Liver (tissue), 9 donors: ENCODE data around the gene CST7. TPM values are rescaled to one million over a fixed set of nuclear protein-coding genes. Genes with fewer than 3 reads are reported as not detected.

Experiments used
- DNase-seq: peaks from one replicate; pipeline ENCODE4 v3.0.0-alpha.2; 2017; ENCODE audit warnings: low spot score
- H3K27ac ChIP-seq, 2 donors: one replicate each; pipeline ENCODE4 v1.7.0; 2013; ENCODE audit warnings: inconsistent platforms in 2 of 2, low read length in 2 of 2, control low read depth in 1 of 2, low read depth in 1 of 2, mild to moderate bottlenecking in 1 of 2
- H3K27me3 ChIP-seq, 4 donors: one replicate each; pipeline versions ENCODE4 v1.6.1 to v1.7.0; 2013; ENCODE audit warnings: low read length in 3 of 4, inconsistent platforms in 1 of 4, mild to moderate bottlenecking in 1 of 4, moderate library complexity in 1 of 4; ENCODE audit not compliant: control insufficient read depth in 4 of 4, insufficient read depth in 4 of 4
- H3K36me3 ChIP-seq, 4 donors: one replicate each; pipeline versions ENCODE4 v1.6.1 to v1.7.0; 2013; ENCODE audit warnings: low read length in 3 of 4, mild to moderate bottlenecking in 3 of 4, low read depth in 1 of 4, moderate library complexity in 1 of 4; ENCODE audit not compliant: control insufficient read depth in 4 of 4, insufficient read depth in 3 of 4
- H3K4me1 ChIP-seq, 4 donors: one replicate each; pipeline versions ENCODE4 v1.6.1 to v1.7.0; 2013; ENCODE audit warnings: low read length in 3 of 4, mild to moderate bottlenecking in 3 of 4, moderate library complexity in 1 of 4; ENCODE audit not compliant: control insufficient read depth in 4 of 4, insufficient read depth in 4 of 4
- H3K4me3 ChIP-seq, 3 donors: one replicate each; pipeline versions ENCODE4 v1.6.1 to v1.7.0; 2013; ENCODE audit warnings: low read length in 3 of 3, control low read depth in 1 of 3, low read depth in 1 of 3, mild to moderate bottlenecking in 1 of 3
- H3K9ac ChIP-seq, 2 donors: one replicate each; pipeline ENCODE4 v1.7.0; 2013; ENCODE audit warnings: low read length in 2 of 2, mild to moderate bottlenecking in 2 of 2, moderate library complexity in 2 of 2, control low read depth in 1 of 2, low read depth in 1 of 2
- H3K9me3 ChIP-seq, 4 donors: one replicate each; pipeline versions ENCODE4 v1.6.1 to v1.7.0; 2013; ENCODE audit warnings: low read length in 3 of 4; ENCODE audit not compliant: control insufficient read depth in 4 of 4
- ATF3 ChIP-seq: IDR thresholded peaks from 2 replicates; pipeline ENCODE4 v1.6.1; 2016; ENCODE audit warnings: antibody characterized with exemption
- CTCF ChIP-seq: fragments of 150-350 bp; IDR thresholded peaks from 2 replicates; pipeline ENCODE4 v1.5.1; 2017; ENCODE audit warnings: improper control_type of control experiment, low read depth, low read length; ENCODE audit not compliant: missing input control
- EGR1 ChIP-seq, 2 donors: IDR thresholded peaks; 2 replicates each; pipeline ENCODE4 v1.6.1; 2016 to 2018; ENCODE audit warnings: antibody characterized with exemption in 2 of 2, low read depth in 2 of 2
- FOXA1 ChIP-seq: IDR thresholded peaks from 2 replicates; pipeline ENCODE4 v1.6.1; 2016; ENCODE audit warnings: antibody characterized with exemption
- FOXA2 ChIP-seq: IDR thresholded peaks from 2 replicates; pipeline ENCODE4 v1.6.1; 2016; ENCODE audit warnings: antibody characterized with exemption
- HNF4G ChIP-seq: IDR thresholded peaks from 2 replicates; pipeline ENCODE4 v1.6.1; 2016; ENCODE audit warnings: antibody characterized with exemption
- JUND ChIP-seq, 2 donors: IDR thresholded peaks; 2 replicates each; pipeline ENCODE4 v1.6.1; 2016; ENCODE audit warnings: antibody characterized with exemption in 2 of 2
- NR2F2 ChIP-seq: IDR thresholded peaks from 2 replicates; pipeline ENCODE4 v1.6.1; 2016; ENCODE audit warnings: antibody characterized with exemption
- RAD21 ChIP-seq, 2 donors: IDR thresholded peaks; 2 replicates each; pipeline ENCODE4 v1.6.1; 2016; ENCODE audit warnings: antibody characterized with exemption in 2 of 2, mild to moderate bottlenecking in 2 of 2
- SP1 ChIP-seq: IDR thresholded peaks from 2 replicates; pipeline ENCODE4 v1.6.1; 2018; ENCODE audit warnings: antibody characterized with exemption, mild to moderate bottlenecking
- YY1 ChIP-seq: IDR thresholded peaks from 2 replicates; pipeline ENCODE4 v1.6.1; 2016; ENCODE audit warnings: antibody characterized with exemption, mild to moderate bottlenecking
- WGBS: extraction: QIAGEN DNeasy Blood & Tissue Kit; methylation state at CpG from one replicate; pipeline ENCODE4 v1.1.7; 2013; 5-methylcytosine and 5-hydroxymethylcytosine counted together
- polyA plus RNA-seq, 2 donors: library from polyadenylated mRNA; stranded (reverse) in 1 of 2; unstranded in 1 of 2; fragments of 200-250 nt in 1 of 2; fragments of >200 nt in 1 of 2; fragmentation: Nextera tagmentation in 1 of 2; extraction: Ambion mirVana in 1 of 2; gene quantifications; one replicate each; pipeline versions ENCODE4 v1.2.1 to v1.2.3, GENCODE V29; 2013 to 2015
- total RNA-seq, 2 donors: library from RNA; depleted of rRNA; stranded (reverse); fragments of >200 nt; gene quantifications; one replicate each; pipeline ENCODE4 v1.2.3, GENCODE V29; 2014
- TF ChIP-seq, protein P1 (sequence below): IDR thresholded peaks from 2 replicates; pipeline ENCODE4 v1.6.1; 2016; ENCODE audit warnings: antibody characterized with exemption, mild to moderate bottlenecking
- TF ChIP-seq, protein P2 (sequence below): IDR thresholded peaks from 2 replicates; pipeline ENCODE4 v1.6.1; 2016; ENCODE audit warnings: antibody characterized with exemption
- donor health status: healthy.
- donor health status: healthy.
- donor health status: healthy.
- donor health status: healthy.
- donor health status: healthy.

The CST7 gene
- total and polyA plus RNA-seq, 4 donors = 1.5 to 15.1 (median 2.7) TPM

GRCh38 chr20:24958506-24959385, 9.7 kb downstream of the CST7 start (continued):
- TF ChIP-seq EGR1 (IDR thresholded peaks at IDR 0.05; ENCODE audit: low read depth in 2 of 2) (no peak), FOXA1 (no peak), JUND (IDR thresholded peaks at IDR 0.05) (no peak), SP1 (no peak), NR2F2 (no peak)
- TF ChIP-seq, protein P1, sequence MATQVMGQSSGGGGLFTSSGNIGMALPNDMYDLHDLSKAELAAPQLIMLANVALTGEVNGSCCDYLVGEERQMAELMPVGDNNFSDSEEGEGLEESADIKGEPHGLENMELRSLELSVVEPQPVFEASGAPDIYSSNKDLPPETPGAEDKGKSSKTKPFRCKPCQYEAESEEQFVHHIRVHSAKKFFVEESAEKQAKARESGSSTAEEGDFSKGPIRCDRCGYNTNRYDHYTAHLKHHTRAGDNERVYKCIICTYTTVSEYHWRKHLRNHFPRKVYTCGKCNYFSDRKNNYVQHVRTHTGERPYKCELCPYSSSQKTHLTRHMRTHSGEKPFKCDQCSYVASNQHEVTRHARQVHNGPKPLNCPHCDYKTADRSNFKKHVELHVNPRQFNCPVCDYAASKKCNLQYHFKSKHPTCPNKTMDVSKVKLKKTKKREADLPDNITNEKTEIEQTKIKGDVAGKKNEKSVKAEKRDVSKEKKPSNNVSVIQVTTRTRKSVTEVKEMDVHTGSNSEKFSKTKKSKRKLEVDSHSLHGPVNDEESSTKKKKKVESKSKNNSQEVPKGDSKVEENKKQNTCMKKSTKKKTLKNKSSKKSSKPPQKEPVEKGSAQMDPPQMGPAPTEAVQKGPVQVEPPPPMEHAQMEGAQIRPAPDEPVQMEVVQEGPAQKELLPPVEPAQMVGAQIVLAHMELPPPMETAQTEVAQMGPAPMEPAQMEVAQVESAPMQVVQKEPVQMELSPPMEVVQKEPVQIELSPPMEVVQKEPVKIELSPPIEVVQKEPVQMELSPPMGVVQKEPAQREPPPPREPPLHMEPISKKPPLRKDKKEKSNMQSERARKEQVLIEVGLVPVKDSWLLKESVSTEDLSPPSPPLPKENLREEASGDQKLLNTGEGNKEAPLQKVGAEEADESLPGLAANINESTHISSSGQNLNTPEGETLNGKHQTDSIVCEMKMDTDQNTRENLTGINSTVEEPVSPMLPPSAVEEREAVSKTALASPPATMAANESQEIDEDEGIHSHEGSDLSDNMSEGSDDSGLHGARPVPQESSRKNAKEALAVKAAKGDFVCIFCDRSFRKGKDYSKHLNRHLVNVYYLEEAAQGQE = no peak

DNA sequence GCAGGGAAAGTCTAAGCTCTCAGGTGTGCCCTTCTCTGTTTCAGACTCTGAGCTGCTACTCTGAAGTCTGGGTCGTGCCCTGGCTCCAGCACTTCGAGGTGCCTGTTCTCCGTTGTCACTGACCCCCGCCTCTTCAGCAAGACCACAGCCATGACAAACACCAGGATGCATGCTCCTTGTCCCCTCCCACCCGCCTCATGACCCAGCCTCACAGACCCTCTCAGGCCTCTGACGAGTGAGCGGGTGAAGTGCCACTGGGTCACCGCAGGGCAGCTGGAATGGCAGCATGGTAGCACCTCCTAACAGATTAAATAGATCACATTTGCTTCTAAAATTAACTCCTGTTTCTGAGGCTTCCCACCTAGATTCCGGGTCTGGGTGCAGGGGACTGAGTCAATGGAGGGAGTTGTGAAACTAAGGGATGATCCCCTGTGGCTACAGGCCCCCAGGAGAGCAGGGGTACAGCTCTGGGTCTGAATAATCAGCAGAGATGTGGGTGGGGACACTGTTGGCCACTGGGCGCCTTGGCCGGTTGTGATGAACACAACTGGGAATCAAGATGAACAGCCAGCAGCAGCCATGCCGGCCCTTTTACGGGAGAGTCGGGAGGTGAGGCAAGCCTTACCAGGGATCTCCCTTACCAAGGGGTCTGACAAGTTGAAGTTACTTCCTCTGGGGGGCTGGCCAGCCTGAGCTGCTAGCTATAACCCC, 10.7 kb downstream of the CST7 start:
- Histone ChIP-seq H3K9ac (no peak overlapping the region), H3K9me3 (no peaks in the 10 kb centered on the region), H3K27ac (no peak overlapping the region), H3K36me3 (peaks cover 30 to 77% (median 72%) of the 10 kb centered on the region in 4 donors), H3K4me1 (peaks cover 0 to 2% (median 0%) of the 10 kb centered on the region in 4 donors), H3K4me3 (no peak overlapping the region), H3K27me3 (no peaks in the 10 kb centered on the region)
- TF ChIP-seq ATF3 (no peak), CTCF (no peak), FOXA1 (no peak), JUND (IDR thresholded peaks at IDR 0.05) (no peak), HNF4G (no peak), EGR1 (IDR thresholded peaks at IDR 0.05; ENCODE audit: low read depth in 2 of 2) (no peak), RAD21 (IDR thresholded peaks at IDR 0.05) (no peak), YY1 (no peak), SP1 (no peak), FOXA2 (no peak), NR2F2 (no peak)
- TF ChIP-seq, protein P1 = no peak
- TF ChIP-seq, protein P2, sequence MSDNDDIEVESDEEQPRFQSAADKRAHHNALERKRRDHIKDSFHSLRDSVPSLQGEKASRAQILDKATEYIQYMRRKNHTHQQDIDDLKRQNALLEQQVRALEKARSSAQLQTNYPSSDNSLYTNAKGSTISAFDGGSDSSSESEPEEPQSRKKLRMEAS = no peak
- WGBS = 90% methylated on average over 14 of the region's 14 CpGs
- peak; percentile 28 for DNase-seq
